Measurements from ENCODE around the gene CUL4B.
"Not testable (repeated sequence)": the region's sequence is repeated elsewhere in the genome, so short reads cannot be mapped to it uniquely, and the experiment has no call there.

The CUL4B gene

GRCh38 chrX:120517936-120518335 is 42.8 kb downstream of the CUL4B start:
- no peak for DNase-seq

- DNase-seq: no peak
Measured at GRCh38 chrX:120514236-120514635, 46.5 kb downstream of the CUL4B start.

- no peak for DNase-seq
Measured at GRCh38 chrX:120512627-120513026, 48.1 kb downstream of the CUL4B start.

- no peak for DNase-seq
Measured at GRCh38 chrX:120512222-120512621, 48.5 kb downstream of the CUL4B start.

- no peak for DNase-seq
Measured at GRCh38 chrX:120504569-120504968, 56.2 kb downstream of the CUL4B start.

GRCh38 chrX:120499301-120500072 is 61.3 kb downstream of the CUL4B start:
- no peak for DNase-seq

- not testable (repeated sequence) for DNase-seq
Measured at GRCh38 chrX:120490119-120490518, 70.6 kb downstream of the CUL4B start.

GRCh38 chrX:120486786-120487185 is 74.0 kb downstream of the CUL4B start:
- DNase-seq: no peak

- peak; percentile 32 for DNase-seq
Measured at GRCh38 chrX:120485638-120486520, 74.9 kb downstream of the CUL4B start.

GRCh38 chrX:120485315-120485637 is 75.5 kb downstream of the CUL4B start:
- DNase-seq: no peak

- DNase-seq: no peak
Measured at GRCh38 chrX:120477453-120477852, 83.3 kb downstream of the CUL4B start.

GRCh38 chrX:120476714-120477113 is 84.0 kb downstream of the CUL4B start:
- DNase-seq: no peak

GRCh38 chrX:120475447-120475846 is 85.3 kb downstream of the CUL4B start:
- not testable (repeated sequence) for DNase-seq

Data from activated T-cell treated with anti-CD3 and anti-CD28 coated beads for 4 hours (primary cell).